HepG2 (cell line): ENCODE measurements around the gene GRHL1. TPM values are rescaled to one million over a fixed set of nuclear protein-coding genes. Genes with fewer than 3 reads are reported as not detected.

Experiments
- CSRNP1 ChIP-seq: sonication (generic); formaldehyde crosslinking; IDR thresholded peaks from 2 replicates; pipeline ENCODE4 v1.8.1; 2023; ENCODE audit warnings: mild to moderate bottlenecking, missing genetic modification reagents
- GFI1 ChIP-seq: sonication (generic); formaldehyde crosslinking; IDR thresholded peaks from 2 replicates; pipeline ENCODE4 v1.5.0; 2020; ENCODE audit warnings: missing genetic modification reagents, mild to moderate bottlenecking, borderline replicate concordance
- GLMP ChIP-seq: sonication (generic); formaldehyde crosslinking; IDR thresholded peaks from 2 replicates; pipeline ENCODE4 v1.9.0; 2021; ENCODE audit warnings: missing genetic modification reagents, mild to moderate bottlenecking, borderline replicate concordance
- HNRNPH1 ChIP-seq: fragments of 200-400 bp; formaldehyde crosslinking; optimal IDR thresholded peaks from 2 replicates; pipeline ENCODE3; 2017; ENCODE audit warnings: mild to moderate bottlenecking, low read depth, low read length
- RBAK ChIP-seq: sonication (generic); formaldehyde crosslinking; IDR thresholded peaks from 2 replicates; pipeline ENCODE4 v1.5.1; 2020; ENCODE audit warnings: mild to moderate bottlenecking, missing genetic modification reagents
- STAT6 ChIP-seq: sonication (generic); formaldehyde crosslinking; IDR thresholded peaks from 2 replicates; pipeline ENCODE4 v1.4.0; 2020; ENCODE audit warnings: missing genetic modification reagents, mild to moderate bottlenecking, borderline replicate concordance
- SUZ12 ChIP-seq: fragments of 150-350 bp; IDR thresholded peaks from 2 replicates; pipeline ENCODE4 v1.6.1; 2014; ENCODE audit warnings: low read depth, low read length
- ZFY ChIP-seq: sonication (generic); formaldehyde crosslinking; IDR thresholded peaks from 2 replicates; pipeline ENCODE4 v1.4.0; 2020; ENCODE audit warnings: missing genetic modification reagents
- ZNF326 ChIP-seq: sonication (generic); formaldehyde crosslinking; IDR thresholded peaks from 2 replicates; pipeline ENCODE4 v1.4.0; 2020; ENCODE audit warnings: missing genetic modification reagents, borderline replicate concordance
- ZSCAN9 ChIP-seq: IDR thresholded peaks from 2 replicates; pipeline ENCODE4 v1.6.1; 2016; ENCODE audit warnings: borderline replicate concordance
- polyA plus RNA-seq, 8 experiments: library from polyadenylated mRNA; depleted of rRNA in 3 of 8; stranded (reverse) in 7 of 8; unstranded in 1 of 8; fragments of >200 nt; fragmentation: Illumina TruSeq in 4 of 8; extraction: Trizol in 4 of 8; gene quantifications; 2 replicates each; pipeline versions ENCODE4 v1.2.1 to v1.2.3, GENCODE V29; 2011 to 2016; ENCODE audit warnings: low read depth in 4 of 8, missing spikeins in 1 of 8, mixed read lengths in 1 of 8; ENCODE audit not compliant: insufficient read depth in 1 of 8
- total RNA-seq, 5 experiments: library from RNA; depleted of rRNA; stranded (reverse); fragments of >200 nt; fragmentation: Illumina TruSeq; extraction: Trizol; gene quantifications; 2 replicates each; pipeline ENCODE4 v1.2.3, GENCODE V29; 2016; ENCODE audit warnings: low read depth in 1 of 5
- TF ChIP-seq, protein P1 (sequence below), 2 experiments: sonication (generic) in 1 of 2; formaldehyde crosslinking in 1 of 2; IDR thresholded peaks; 2 replicates each; pipeline versions ENCODE4 v1.4.0 to v1.6.1; 2016 to 2020; ENCODE audit warnings: borderline replicate concordance in 1 of 2, low read depth in 1 of 2, mild to moderate bottlenecking in 1 of 2, missing genetic modification reagents in 1 of 2
- TF ChIP-seq, protein P2 (sequence below): sonication (generic); formaldehyde crosslinking; conservative IDR thresholded peaks from 2 replicates; pipeline ENCODE4 v1.4.0; 2020; ENCODE audit warnings: missing genetic modification reagents
- TF ChIP-seq, protein P3 (sequence below): IDR thresholded peaks from 2 replicates; pipeline ENCODE4 v1.6.1; 2012; ENCODE audit warnings: low read length, improper control_type of control experiment

The GRHL1 gene
- total and polyA plus RNA-seq, 2 of the 13 experiments (the other 11 are each of a cell fraction or from before 2014, with no cell fraction given), result 9.3 to 12.0 TPM

- TF ChIP-seq, protein P1, sequence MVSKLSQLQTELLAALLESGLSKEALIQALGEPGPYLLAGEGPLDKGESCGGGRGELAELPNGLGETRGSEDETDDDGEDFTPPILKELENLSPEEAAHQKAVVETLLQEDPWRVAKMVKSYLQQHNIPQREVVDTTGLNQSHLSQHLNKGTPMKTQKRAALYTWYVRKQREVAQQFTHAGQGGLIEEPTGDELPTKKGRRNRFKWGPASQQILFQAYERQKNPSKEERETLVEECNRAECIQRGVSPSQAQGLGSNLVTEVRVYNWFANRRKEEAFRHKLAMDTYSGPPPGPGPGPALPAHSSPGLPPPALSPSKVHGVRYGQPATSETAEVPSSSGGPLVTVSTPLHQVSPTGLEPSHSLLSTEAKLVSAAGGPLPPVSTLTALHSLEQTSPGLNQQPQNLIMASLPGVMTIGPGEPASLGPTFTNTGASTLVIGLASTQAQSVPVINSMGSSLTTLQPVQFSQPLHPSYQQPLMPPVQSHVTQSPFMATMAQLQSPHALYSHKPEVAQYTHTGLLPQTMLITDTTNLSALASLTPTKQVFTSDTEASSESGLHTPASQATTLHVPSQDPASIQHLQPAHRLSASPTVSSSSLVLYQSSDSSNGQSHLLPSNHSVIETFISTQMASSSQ (IDR thresholded peaks at IDR 0.05; ENCODE audit: low read depth), result no peak
- TF ChIP-seq, protein P1 (CRISPR knock-in tag; IDR thresholded peaks at IDR 0.05; ENCODE audit: borderline replicate concordance), result peak; percentile 83
- TF ChIP-seq ZNF326 (CRISPR knock-in tag) (no peak), GLMP (peak; percentile 93; the same call in 1 of the 2 replicates), STAT6 (no peak), GFI1 (CRISPR knock-in tag) (peak; percentile 79), ZFY (CRISPR knock-in tag) (peak; percentile 76), RBAK (no peak), HNRNPH1 (no peak), CSRNP1 (CRISPR knock-in tag) (peak; percentile 86; the same call in 1 of the 2 replicates), SUZ12 (no peak), ZSCAN9 (CRISPR knock-in tag) (peak; percentile 98)
- TF ChIP-seq, protein P2, sequence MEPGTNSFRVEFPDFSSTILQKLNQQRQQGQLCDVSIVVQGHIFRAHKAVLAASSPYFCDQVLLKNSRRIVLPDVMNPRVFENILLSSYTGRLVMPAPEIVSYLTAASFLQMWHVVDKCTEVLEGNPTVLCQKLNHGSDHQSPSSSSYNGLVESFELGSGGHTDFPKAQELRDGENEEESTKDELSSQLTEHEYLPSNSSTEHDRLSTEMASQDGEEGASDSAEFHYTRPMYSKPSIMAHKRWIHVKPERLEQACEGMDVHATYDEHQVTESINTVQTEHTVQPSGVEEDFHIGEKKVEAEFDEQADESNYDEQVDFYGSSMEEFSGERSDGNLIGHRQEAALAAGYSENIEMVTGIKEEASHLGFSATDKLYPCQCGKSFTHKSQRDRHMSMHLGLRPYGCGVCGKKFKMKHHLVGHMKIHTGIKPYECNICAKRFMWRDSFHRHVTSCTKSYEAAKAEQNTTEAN (CRISPR knock-in tag), result peak; percentile 96
- TF ChIP-seq, protein P3, sequence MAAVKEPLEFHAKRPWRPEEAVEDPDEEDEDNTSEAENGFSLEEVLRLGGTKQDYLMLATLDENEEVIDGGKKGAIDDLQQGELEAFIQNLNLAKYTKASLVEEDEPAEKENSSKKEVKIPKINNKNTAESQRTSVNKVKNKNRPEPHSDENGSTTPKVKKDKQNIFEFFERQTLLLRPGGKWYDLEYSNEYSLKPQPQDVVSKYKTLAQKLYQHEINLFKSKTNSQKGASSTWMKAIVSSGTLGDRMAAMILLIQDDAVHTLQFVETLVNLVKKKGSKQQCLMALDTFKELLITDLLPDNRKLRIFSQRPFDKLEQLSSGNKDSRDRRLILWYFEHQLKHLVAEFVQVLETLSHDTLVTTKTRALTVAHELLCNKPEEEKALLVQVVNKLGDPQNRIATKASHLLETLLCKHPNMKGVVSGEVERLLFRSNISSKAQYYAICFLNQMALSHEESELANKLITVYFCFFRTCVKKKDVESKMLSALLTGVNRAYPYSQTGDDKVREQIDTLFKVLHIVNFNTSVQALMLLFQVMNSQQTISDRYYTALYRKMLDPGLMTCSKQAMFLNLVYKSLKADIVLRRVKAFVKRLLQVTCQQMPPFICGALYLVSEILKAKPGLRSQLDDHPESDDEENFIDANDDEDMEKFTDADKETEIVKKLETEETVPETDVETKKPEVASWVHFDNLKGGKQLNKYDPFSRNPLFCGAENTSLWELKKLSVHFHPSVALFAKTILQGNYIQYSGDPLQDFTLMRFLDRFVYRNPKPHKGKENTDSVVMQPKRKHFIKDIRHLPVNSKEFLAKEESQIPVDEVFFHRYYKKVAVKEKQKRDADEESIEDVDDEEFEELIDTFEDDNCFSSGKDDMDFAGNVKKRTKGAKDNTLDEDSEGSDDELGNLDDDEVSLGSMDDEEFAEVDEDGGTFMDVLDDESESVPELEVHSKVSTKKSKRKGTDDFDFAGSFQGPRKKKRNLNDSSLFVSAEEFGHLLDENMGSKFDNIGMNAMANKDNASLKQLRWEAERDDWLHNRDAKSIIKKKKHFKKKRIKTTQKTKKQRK, result no peak
Observed at GRCh38 chr2:10043256-10043905, 91.9 kb downstream of the GRHL1 start, which contains the start of gene KLF11 (continued).
